ENCODE data around the gene CAV1. TPM values are rescaled to one million over a fixed set of nuclear protein-coding genes. Genes with fewer than 3 reads are reported as not detected.
"Not testable (repeated sequence)": the region's sequence is repeated elsewhere in the genome, so short reads cannot be mapped to it uniquely, and the experiment has no call there.

CAV1 gene
- total RNA-seq, 8 experiments from 2014 or later: 1.9 to 113 (median 9.0) TPM

- 83 to 100% (median 97%) methylated on average over 1 to 3 of the region's 3 CpGs; no CpG with 5 or more reads in 4 of the 10 experiments for WGBS, 10 experiments
- in situ Hi-C loops (cut with MboI; ENCODE audit: low pct_unique_long_range_greater_than_20kb in 2 of 9, low sequenced_read_pairs in 9 of 9, unreplicated experiment in 9 of 9): loop anchor here in 8 of 9 experiments (10.0 to 25.0 kb wide), 3 partner anchors 227 to 331 kb away; no protein-coding TSS in a partner anchor
Observed at GRCh38 chr7:116585392-116585791, 60.6 kb downstream of the CAV1 start.

GRCh38 chr7:116585967-116586366 is 61.1 kb downstream of the CAV1 start:
- Histone ChIP-seq H3K4me1 (replicated peaks in 1 of 2) (peaks cover 5 to 9% of the 10 kb centered on the region in 2 donors), H3K27ac (no peak overlapping the region), H3K4me3 (no peak overlapping the region)
- in situ Hi-C loops (cut with MboI; ENCODE audit: low pct_unique_long_range_greater_than_20kb in 2 of 9, low sequenced_read_pairs in 9 of 9, unreplicated experiment in 9 of 9): loop anchor here in 8 of 9 experiments (10.0 to 25.0 kb wide), 3 partner anchors 226 to 331 kb away; no protein-coding TSS in a partner anchor
- no peak for ATAC-seq (replicated peaks in 6 of 8)
- WGBS, 10 experiments: 88 to 100% (median 94%) methylated on average over 1 to 5 of the region's 5 CpGs; no CpG with 5 or more reads in 2 of the 10 experiments

More at GRCh38 chr7:116585392-116585791, 60.6 kb downstream of the CAV1 start:
- no peak overlapping the region for H3K4me3 ChIP-seq
- H3K4me1 ChIP-seq (replicated peaks in 1 of 2): peaks cover 5 to 9% of the 10 kb centered on the region in 2 donors
- no peak overlapping the region for H3K27ac ChIP-seq
- ATAC-seq (replicated peaks in 6 of 8): no peak

- not testable (repeated sequence) for H3K27ac ChIP-seq; H3K4me3 ChIP-seq; ATAC-seq (replicated peaks in 6 of 8); H3K4me1 ChIP-seq (replicated peaks in 1 of 2)
- WGBS, 10 experiments: 88 to 100% (median 100%) methylated on average over 1 to 3 of the region's 3 CpGs; no CpG with 5 or more reads in 2 of the 10 experiments
- in situ Hi-C loops (cut with MboI; ENCODE audit: low pct_unique_long_range_greater_than_20kb in 2 of 9, low sequenced_read_pairs in 9 of 9, unreplicated experiment in 9 of 9): loop anchor here in 8 of 9 experiments (10.0 to 25.0 kb wide), 3 partner anchors 225 to 332 kb away; no protein-coding TSS in a partner anchor
Observed at GRCh38 chr7:116587200-116587599, 62.4 kb downstream of the CAV1 start.

GRCh38 chr7:116588225-116588624 is 63.4 kb downstream of the CAV1 start:
- in situ Hi-C loops (cut with MboI; ENCODE audit: low pct_unique_long_range_greater_than_20kb in 2 of 9, low sequenced_read_pairs in 9 of 9, unreplicated experiment in 9 of 9): loop anchor here in 8 of 9 experiments (10.0 to 25.0 kb wide), 3 partner anchors 224 to 333 kb away; no protein-coding TSS in a partner anchor
- H3K27ac ChIP-seq: no peak overlapping the region
- peak in 6 of 8 experiments; percentile 7 to 34 (median 18) for ATAC-seq (replicated peaks in 6 of 8)
- peaks cover 5 to 9% of the 10 kb centered on the region in 2 donors for H3K4me1 ChIP-seq (replicated peaks in 1 of 2)
- 0 to 28% (median 8%) methylated on average over 1 to 2 of the region's 2 CpGs; no CpG with 5 or more reads in 6 of the 10 experiments for WGBS, 10 experiments
- no peak overlapping the region for H3K4me3 ChIP-seq

GRCh38 chr7:116588641-116589594 is 64.1 kb downstream of the CAV1 start:
- H3K4me1 ChIP-seq (replicated peaks in 1 of 2): peaks cover 5 to 9% of the 10 kb centered on the region in 2 donors
- ATAC-seq (replicated peaks in 6 of 8): peak; percentile 31 to 82 (median 53)
- no peak overlapping the region for H3K4me3 ChIP-seq
- WGBS, 10 experiments: 0 to 30% (median 8%) methylated on average over 1 to 3 of the region's 4 CpGs; no CpG with 5 or more reads in 2 of the 10 experiments
- H3K27ac ChIP-seq: no peak overlapping the region
- in situ Hi-C loops (cut with MboI; ENCODE audit: low pct_unique_long_range_greater_than_20kb in 2 of 9, low sequenced_read_pairs in 9 of 9, unreplicated experiment in 9 of 9): loop anchor here in 8 of 9 experiments (10.0 to 25.0 kb wide), 3 partner anchors 223 to 334 kb away; no protein-coding TSS in a partner anchor

DNA sequence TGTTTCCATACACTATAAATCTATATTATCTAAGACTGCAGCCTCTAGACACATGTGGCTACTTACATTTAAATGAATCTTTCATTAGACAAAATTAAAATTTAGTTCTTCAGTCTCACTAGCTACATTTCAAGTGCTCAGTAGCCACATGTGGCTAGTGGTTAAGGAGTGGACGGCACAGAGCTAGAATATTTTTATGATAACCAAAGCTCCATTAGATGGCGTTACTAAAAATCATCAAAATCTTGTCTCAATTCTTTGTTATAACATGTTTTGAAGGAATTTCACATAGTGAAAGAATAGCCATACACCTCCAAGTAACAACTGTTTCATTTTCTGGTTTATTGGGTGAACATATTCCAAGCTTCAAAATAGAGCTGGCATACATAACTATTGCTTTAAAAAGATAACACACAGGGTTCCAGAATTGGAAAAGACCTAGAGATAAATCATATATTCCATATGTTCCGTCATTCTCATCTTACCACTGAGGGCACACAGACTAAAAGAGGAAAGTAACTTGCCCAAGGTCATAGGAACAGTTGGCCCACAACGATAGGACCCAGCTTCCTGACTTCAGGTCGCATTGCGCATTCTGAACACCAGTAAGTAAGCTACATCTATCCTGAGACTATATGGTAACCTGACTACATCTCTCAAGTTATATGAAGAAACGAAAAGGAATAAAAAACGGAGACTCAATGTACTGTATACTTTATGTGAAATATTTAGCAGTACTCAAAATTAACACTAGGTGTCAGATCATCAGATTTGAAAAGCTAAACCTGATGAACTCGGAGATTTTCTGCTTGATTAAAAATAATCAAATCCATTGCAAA is 66.6 kb downstream of the CAV1 start:
- in situ Hi-C loops (cut with MboI; ENCODE audit: low pct_unique_long_range_greater_than_20kb in 2 of 9, low sequenced_read_pairs in 9 of 9, unreplicated experiment in 9 of 9): loop anchor here (5.0 to 25.0 kb wide), 6 partner anchors 213 to 329 kb away; no protein-coding TSS in a partner anchor
- H3K4me3 ChIP-seq: no peak overlapping the region
- WGBS, 10 experiments: 29 to 93% (median 55%) methylated on average over 2 to 9 of the region's 9 CpGs
- H3K27ac ChIP-seq: no peak overlapping the region
- ATAC-seq (replicated peaks in 6 of 8): peak in 3 of 8 experiments; percentile 48 to 55 (median 54)
- peaks cover 5 to 9% of the 10 kb centered on the region in 2 donors for H3K4me1 ChIP-seq (replicated peaks in 1 of 2)

- Histone ChIP-seq H3K4me1 (replicated peaks in 1 of 2) (peaks cover 5 to 9% of the 10 kb centered on the region in 2 donors), H3K27ac (no peak overlapping the region), H3K4me3 (no peak overlapping the region)
- in situ Hi-C loops (cut with MboI; ENCODE audit: low pct_unique_long_range_greater_than_20kb in 2 of 9, low sequenced_read_pairs in 9 of 9, unreplicated experiment in 9 of 9): loop anchor here (5.0 to 25.0 kb wide), 6 partner anchors 213 to 330 kb away; no protein-coding TSS in a partner anchor
- no peak for ATAC-seq (replicated peaks in 6 of 8)
- 0 to 60% (median 30%) methylated on average over 1 of the region's 1 CpG; no CpG with 5 or more reads in 1 of the 10 experiments for WGBS, 10 experiments
Observed at GRCh38 chr7:116592041-116592355, 67.2 kb downstream of the CAV1 start.

DNA sequence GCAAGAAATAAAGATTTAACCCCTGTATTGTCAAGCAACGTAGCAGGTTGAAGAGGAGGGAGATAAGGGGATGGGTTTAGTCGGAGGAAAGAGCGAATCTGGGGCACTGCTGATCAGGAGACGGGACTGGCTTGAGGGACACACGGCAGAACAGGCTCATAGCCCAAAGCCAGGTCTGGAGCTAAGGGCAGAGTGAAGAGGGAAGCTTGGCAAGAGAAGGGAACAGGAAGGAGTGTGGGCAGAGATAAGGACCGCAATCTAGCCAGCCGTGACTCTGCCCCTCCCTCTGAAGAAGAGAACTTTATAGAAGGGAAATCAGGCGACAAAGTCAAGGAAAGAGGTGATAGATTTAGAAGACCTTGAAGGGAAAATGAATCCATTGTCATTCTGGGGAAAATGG is 67.6 kb downstream of the CAV1 start:
- ATAC-seq (replicated peaks in 6 of 8): no peak
- no peak overlapping the region for H3K27ac ChIP-seq

DNA sequence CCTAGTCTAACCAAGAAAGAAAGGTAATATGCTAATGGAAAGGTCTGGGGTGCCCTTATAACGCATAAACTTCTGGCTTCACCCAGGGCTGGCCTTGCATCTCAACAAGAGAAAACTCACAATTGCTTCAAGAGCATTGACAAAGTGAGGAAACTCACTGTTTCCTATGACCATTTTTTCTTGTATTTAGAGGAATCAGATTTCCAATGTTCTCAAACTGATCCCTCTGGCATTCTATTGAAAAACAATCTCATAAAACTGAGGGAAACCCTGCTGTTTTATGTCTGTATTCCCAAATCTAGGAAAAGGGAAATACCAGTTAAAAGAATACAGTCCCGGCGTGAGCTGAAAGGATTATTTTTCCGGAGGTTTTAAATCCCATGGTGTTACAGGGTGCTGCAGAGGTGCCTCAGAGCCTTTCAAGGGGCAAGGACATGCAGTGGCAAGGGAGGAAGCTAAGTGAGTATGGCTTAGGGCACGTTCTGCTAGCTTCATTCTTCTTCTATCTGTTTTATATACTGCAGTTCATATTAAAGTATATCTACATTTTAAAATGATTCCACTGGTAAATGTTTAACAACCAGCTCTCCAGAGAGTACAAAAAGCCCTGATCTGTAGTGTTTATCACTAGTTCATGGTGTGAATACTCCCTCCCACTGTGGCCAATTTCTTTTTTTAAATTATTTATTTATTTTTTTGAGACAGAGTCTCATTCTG is 68.7 kb downstream of the CAV1 start:
- 64 to 100% (median 86%) methylated on average over 1 to 5 of the region's 5 CpGs; no CpG with 5 or more reads in 1 of the 10 experiments for WGBS, 10 experiments
- Histone ChIP-seq H3K27ac (no peak overlapping the region), H3K4me1 (replicated peaks in 1 of 2) (peaks cover 0 to 4% of the 10 kb centered on the region in 2 donors), H3K4me3 (no peak overlapping the region)
- in situ Hi-C loops (cut with MboI; ENCODE audit: low pct_unique_long_range_greater_than_20kb in 2 of 9, low sequenced_read_pairs in 9 of 9, unreplicated experiment in 9 of 9): loop anchor here (5.0 to 25.0 kb wide), 6 partner anchors 211 to 331 kb away; no protein-coding TSS in a partner anchor
- no peak for ATAC-seq (replicated peaks in 6 of 8)

More for the DNA sequence above, 67.6 kb downstream of the CAV1 start:
- in situ Hi-C loops (cut with MboI; ENCODE audit: low pct_unique_long_range_greater_than_20kb in 2 of 9, low sequenced_read_pairs in 9 of 9, unreplicated experiment in 9 of 9): loop anchor here (5.0 to 25.0 kb wide), 6 partner anchors 212 to 330 kb away; no protein-coding TSS in a partner anchor
- 68 to 95% (median 82%) methylated on average over 1 to 8 of the region's 8 CpGs for WGBS, 10 experiments
- no peak overlapping the region for H3K4me3 ChIP-seq
- peaks cover 5 to 9% of the 10 kb centered on the region in 2 donors for H3K4me1 ChIP-seq (replicated peaks in 1 of 2)

DNA sequence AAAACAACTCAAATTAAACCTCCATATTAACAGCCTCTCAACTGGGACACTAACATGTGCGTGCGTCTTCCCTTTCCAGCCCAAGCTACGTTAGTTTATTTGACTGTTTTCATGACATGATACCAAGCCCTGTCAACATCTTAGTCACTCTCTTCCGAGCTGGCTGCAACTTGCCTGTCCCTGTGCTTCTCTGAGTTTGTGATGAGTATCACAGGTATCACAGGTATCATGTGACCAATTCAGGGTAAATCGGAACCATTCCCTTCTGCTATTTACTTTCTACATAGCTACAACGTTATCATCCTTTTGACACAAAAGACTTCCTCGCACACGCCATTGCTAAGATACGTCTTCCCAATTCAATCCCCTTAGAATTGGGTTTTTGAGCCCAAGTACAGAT is 70.2 kb downstream of the CAV1 start:
- in situ Hi-C loops (cut with MboI; ENCODE audit: low pct_unique_long_range_greater_than_20kb in 2 of 9, low sequenced_read_pairs in 9 of 9, unreplicated experiment in 9 of 9): loop anchor here in 8 of 9 experiments (10.0 to 25.0 kb wide), 5 partner anchors 210 to 333 kb away; no protein-coding TSS in a partner anchor

GRCh38 chr7:116597384-116597783 is 72.5 kb downstream of the CAV1 start:
- in situ Hi-C loops (cut with MboI; ENCODE audit: low pct_unique_long_range_greater_than_20kb in 2 of 9, low sequenced_read_pairs in 9 of 9, unreplicated experiment in 9 of 9): loop anchor here in 8 of 9 experiments (10.0 to 25.0 kb wide), 5 partner anchors 207 to 335 kb away; no protein-coding TSS in a partner anchor
- no peak overlapping the region for H3K27ac ChIP-seq
- ATAC-seq (replicated peaks in 6 of 8): no peak
- H3K4me3 ChIP-seq: no peak overlapping the region
- WGBS, 10 experiments: 28 to 100% (median 78%) methylated on average over 1 to 6 of the region's 6 CpGs; no CpG with 5 or more reads in 3 of the 10 experiments
- no peaks in the 10 kb centered on the region for H3K4me1 ChIP-seq (replicated peaks in 1 of 2)

More for the DNA sequence above, 70.2 kb downstream of the CAV1 start:
- Histone ChIP-seq H3K27ac (no peak overlapping the region), H3K4me1 (replicated peaks in 1 of 2) (no peaks in the 10 kb centered on the region), H3K4me3 (no peak overlapping the region)
- no peak for ATAC-seq (replicated peaks in 6 of 8)
- WGBS, 10 experiments: 83 to 100% (median 92%) methylated on average over 4 to 9 of the region's 9 CpGs
